Suprapubic skin (tissue), 4 donors: ENCODE data around the gene AGPS. TPM values are rescaled to one million over a fixed set of nuclear protein-coding genes. Genes with fewer than 3 reads are reported as not detected.

Experiments used
- DNase-seq, 2 donors: peaks; one replicate each; pipeline ENCODE4 v3.0.0-alpha.2; 2019; ENCODE audit warnings: low spot score in 2 of 2
- H3K27ac ChIP-seq: fragments of 200-600 bp; sonication (generic); one replicate; pipeline ENCODE4 v1.5.1; 2019
- H3K27me3 ChIP-seq: fragments of 200-600 bp; sonication (generic); one replicate; pipeline ENCODE4 v1.5.1; 2019
- H3K36me3 ChIP-seq: fragments of 200-600 bp; sonication (generic); one replicate; pipeline ENCODE4 v1.5.1; 2019
- H3K4me1 ChIP-seq: fragments of 200-600 bp; sonication (generic); one replicate; pipeline ENCODE4 v1.5.1; 2019
- H3K4me3 ChIP-seq: fragments of 200-600 bp; sonication (generic); one replicate; pipeline ENCODE4 v1.5.1; 2019; ENCODE audit warnings: mild to moderate bottlenecking
- H3K9me3 ChIP-seq: fragments of 200-600 bp; sonication (generic); one replicate; pipeline ENCODE4 v1.5.1; 2019
- CTCF ChIP-seq, 2 donors: fragments of 200-600 bp in 1 of 2; fragments of 450-650 bp in 1 of 2; sonication (generic) in 1 of 2; IDR thresholded peaks; one replicate each; pipeline ENCODE4 v1.5.1; 2016 to 2019; ENCODE audit warnings: antibody characterized with exemption in 2 of 2, mild to moderate bottlenecking in 1 of 2, moderate library complexity in 1 of 2
- EP300 ChIP-seq: sonication (generic); formaldehyde crosslinking; IDR thresholded peaks from one replicate; pipeline ENCODE4 v1.6.1; 2017; ENCODE audit warnings: antibody characterized with exemption
- POLR2A ChIP-seq, 2 donors: fragments of 450-650 bp; IDR thresholded peaks; one replicate each; pipeline ENCODE4 v1.6.1; 2017; ENCODE audit warnings: antibody characterized with exemption in 2 of 2, mild to moderate bottlenecking in 2 of 2, moderate library complexity in 2 of 2
- POLR2AphosphoS5 ChIP-seq, 3 donors: sonication (generic); formaldehyde crosslinking; IDR thresholded peaks; one replicate each; pipeline ENCODE4 v1.6.1; 2017; ENCODE audit warnings: antibody characterized with exemption in 3 of 3
- WGBS: methylation state at CpG from one replicate; pipeline ENCODE4 v1.1.5; 2018; 5-methylcytosine and 5-hydroxymethylcytosine counted together
- total RNA-seq, 4 donors: library from RNA; depleted of rRNA; stranded (reverse); fragments of >200 nt; gene quantifications; one replicate each; pipeline ENCODE4 v1.1.0, GENCODE V29; 2016

AGPS gene
- total RNA-seq, 4 donors from 2014 or later = 10.9 to 19.4 (median 13.9) TPM

- no peaks in the 10 kb centered on the region for H3K4me1 ChIP-seq
- no peak for DNase-seq
- no peak overlapping the region for H3K27ac ChIP-seq
- 89% methylated on average over 4 of the region's 4 CpGs for WGBS
- no peak overlapping the region for H3K4me3 ChIP-seq
- no peaks in the 10 kb centered on the region for H3K36me3 ChIP-seq
- no peaks in the 10 kb centered on the region for H3K9me3 ChIP-seq
- TF ChIP-seq CTCF (IDR thresholded peaks at IDR 0.05) = no peak
- TF ChIP-seq EP300 = no peak
- no peak for TF ChIP-seq POLR2A (IDR thresholded peaks at IDR 0.05)
- TF ChIP-seq POLR2AphosphoS5 (IDR thresholded peaks at IDR 0.05) = no peak
- H3K27me3 ChIP-seq = no peaks in the 10 kb centered on the region
Measured at GRCh38 chr2:177379354-177379753, 13.2 kb upstream of the AGPS start.

DNA sequence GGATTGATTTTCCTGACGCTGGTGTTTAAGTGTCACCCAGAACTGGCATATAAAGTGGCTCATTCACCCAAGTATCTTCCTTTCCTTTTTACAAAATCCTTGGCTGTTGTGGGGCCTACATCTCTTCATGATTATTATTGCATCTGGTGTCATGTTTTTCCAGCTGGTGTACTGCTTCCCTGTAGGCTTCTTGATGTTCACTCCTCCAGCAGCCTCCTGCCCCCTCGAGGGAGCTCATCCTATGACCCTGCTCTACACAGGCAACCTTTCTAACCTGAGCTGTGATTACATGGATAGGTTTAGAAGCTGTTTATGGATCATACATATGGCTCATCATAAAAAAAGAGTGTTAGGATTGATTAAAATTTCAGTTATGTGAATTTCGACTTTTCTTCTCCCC lies 12.4 kb upstream of the AGPS start:
- H3K36me3 ChIP-seq = no peaks in the 10 kb centered on the region
- DNase-seq = no peak
- 94% methylated on average over 3 of the region's 3 CpGs for WGBS
- no peak overlapping the region for H3K4me3 ChIP-seq
- H3K9me3 ChIP-seq = no peaks in the 10 kb centered on the region
- no peaks in the 10 kb centered on the region for H3K27me3 ChIP-seq
- TF ChIP-seq EP300 (no peak), POLR2AphosphoS5 (IDR thresholded peaks at IDR 0.05) (no peak), POLR2A (IDR thresholded peaks at IDR 0.05) (no peak), CTCF (IDR thresholded peaks at IDR 0.05) (no peak)
- H3K27ac ChIP-seq = no peak overlapping the region
- no peaks in the 10 kb centered on the region for H3K4me1 ChIP-seq

GRCh38 chr2:177383935-177384334 lies 8.6 kb upstream of the AGPS start:
- H3K4me3 ChIP-seq = no peak overlapping the region
- H3K27ac ChIP-seq = no peak overlapping the region
- TF ChIP-seq EP300 (no peak), POLR2AphosphoS5 (IDR thresholded peaks at IDR 0.05) (no peak), CTCF (IDR thresholded peaks at IDR 0.05) (no peak), POLR2A (IDR thresholded peaks at IDR 0.05) (no peak)
- no peaks in the 10 kb centered on the region for H3K36me3 ChIP-seq
- H3K9me3 ChIP-seq = no peaks in the 10 kb centered on the region
- DNase-seq = no peak
- no peaks in the 10 kb centered on the region for H3K4me1 ChIP-seq
- no peaks in the 10 kb centered on the region for H3K27me3 ChIP-seq
- WGBS = 61% methylated on average over 2 of the region's 2 CpGs

DNA sequence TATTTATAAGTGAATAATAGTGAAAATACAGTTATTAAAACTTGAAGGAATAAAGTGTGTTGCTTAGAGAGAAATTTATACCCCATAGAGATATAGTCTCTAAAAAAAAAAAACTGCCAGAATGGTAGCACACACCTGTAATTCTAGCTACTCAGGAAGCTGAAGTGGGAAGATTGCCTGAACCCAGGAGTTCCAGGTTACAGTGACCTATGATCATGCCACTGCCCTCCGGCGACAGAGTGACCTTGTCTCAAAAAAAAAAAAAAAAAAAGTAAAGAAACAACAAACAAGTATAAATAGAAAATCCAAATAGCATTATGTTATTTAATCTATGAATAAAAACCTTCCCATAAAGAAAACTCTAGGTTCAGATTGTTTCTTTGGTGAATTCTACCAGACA lies 7.4 kb upstream of the AGPS start:
- no peak for TF ChIP-seq POLR2AphosphoS5 (IDR thresholded peaks at IDR 0.05)
- no peak for TF ChIP-seq CTCF (IDR thresholded peaks at IDR 0.05)
- no peak for TF ChIP-seq POLR2A (IDR thresholded peaks at IDR 0.05)
- no peak for TF ChIP-seq EP300
- Histone ChIP-seq H3K4me3 (no peak overlapping the region), H3K27me3 (no peaks in the 10 kb centered on the region), H3K9me3 (no peaks in the 10 kb centered on the region), H3K27ac (no peak overlapping the region), H3K36me3 (no peaks in the 10 kb centered on the region), H3K4me1 (no peaks in the 10 kb centered on the region)
- WGBS = 98% methylated on average over 2 of the region's 2 CpGs
- DNase-seq = no peak

DNA sequence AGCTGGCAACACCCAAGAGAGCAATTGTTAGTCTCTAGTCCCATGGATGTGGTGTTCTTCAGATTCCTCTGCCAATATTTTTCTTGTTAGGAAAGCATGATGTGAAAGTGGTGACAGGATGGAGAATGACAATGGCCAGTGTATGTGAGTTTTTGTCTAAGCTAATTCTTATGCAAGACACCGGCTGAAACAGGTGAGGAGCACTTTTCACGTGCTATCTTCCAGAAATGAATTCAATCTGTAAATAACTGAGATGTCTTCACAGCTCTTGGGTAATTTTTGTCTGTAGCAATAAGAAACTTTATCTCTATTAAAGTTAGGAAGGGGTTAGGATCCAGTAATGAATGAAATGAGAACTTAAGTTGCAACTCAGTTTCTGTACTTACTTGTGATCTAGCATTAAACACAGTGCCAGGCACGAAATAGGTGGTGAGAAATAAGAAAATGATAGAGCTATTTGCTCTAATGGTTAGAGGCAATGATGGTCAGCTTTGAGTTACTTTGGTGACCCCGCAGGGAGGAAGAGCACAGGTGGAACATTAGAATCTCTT lies 676 bp upstream of the AGPS start:
- Histone ChIP-seq H3K4me1 (peaks cover 31% of the 10 kb centered on the region), H3K36me3 (no peaks in the 10 kb centered on the region), H3K9me3 (no peaks in the 10 kb centered on the region), H3K27ac (no peak overlapping the region), H3K27me3 (no peaks in the 10 kb centered on the region), H3K4me3 (peak overlapping the region; percentile 86)
- TF ChIP-seq POLR2A (IDR thresholded peaks at IDR 0.05) = no peak
- TF ChIP-seq CTCF (IDR thresholded peaks at IDR 0.05) = no peak
- no peak for TF ChIP-seq POLR2AphosphoS5 (IDR thresholded peaks at IDR 0.05)
- TF ChIP-seq EP300 = no peak
- no peak for DNase-seq
- WGBS = 60% methylated on average over 4 of the region's 4 CpGs
